Fibroblast of lung (primary cell): ENCODE measurements around the gene STK32A. TPM values are rescaled to one million over a fixed set of nuclear protein-coding genes. Genes with fewer than 3 reads are reported as not detected.
A peak's percentile ranks its signal among the peaks of the same experiment; 100 is the strongest.

Experiments
- DNase-seq, 2 donors: peaks; one replicate each; pipeline versions ENCODE4 v3.0.0 to v3.0.0-alpha.2; 2010; ENCODE audit warnings: low read depth in 2 of 2
- H2AFZ ChIP-seq: 2 replicates; pipeline ENCODE4 v1.5.1; 2012; ENCODE audit warnings: low read length, control low read depth, inconsistent platforms
- H3K27ac ChIP-seq: 2 replicates; pipeline ENCODE4 v1.5.1; 2011; ENCODE audit warnings: low read length, control low read depth; ENCODE audit not compliant: insufficient read depth
- H3K27me3 ChIP-seq: 2 replicates; pipeline ENCODE4 v1.5.1; 2011; ENCODE audit warnings: mild to moderate bottlenecking, low read length; ENCODE audit not compliant: control insufficient read depth, insufficient read depth
- H3K36me3 ChIP-seq: 2 replicates; pipeline ENCODE4 v1.5.1; 2011; ENCODE audit warnings: low read length; ENCODE audit not compliant: control insufficient read depth, insufficient read depth
- H3K4me1 ChIP-seq: 2 replicates; pipeline ENCODE4 v1.5.1; 2011; ENCODE audit warnings: low read length; ENCODE audit not compliant: control insufficient read depth, insufficient read depth; ENCODE audit errors: extremely low read depth
- H3K4me2 ChIP-seq: 2 replicates; pipeline ENCODE4 v1.5.1; 2011; ENCODE audit warnings: low read length, control low read depth; ENCODE audit not compliant: insufficient read depth; ENCODE audit errors: extremely low read depth
- H3K4me3 ChIP-seq, 4 experiments: fragments of 200-600 bp in 1 of 4; sonication (generic) in 1 of 4; replicated peaks in 1 of 4; 2 replicates each; pipeline ENCODE4 v1.5.1; 2011 to 2016; ENCODE audit warnings: low read length in 4 of 4, low read depth in 3 of 4, mild to moderate bottlenecking in 3 of 4, control low read depth in 2 of 4, inconsistent platforms in 1 of 4, mixed read lengths in 1 of 4; ENCODE audit not compliant: insufficient read depth in 1 of 4; ENCODE audit errors: control extremely low read depth in 1 of 4
- H3K79me2 ChIP-seq: 2 replicates; pipeline ENCODE4 v1.5.1; 2012; ENCODE audit warnings: mild to moderate bottlenecking, low read length, inconsistent platforms; ENCODE audit not compliant: control insufficient read depth, insufficient read depth
- H3K9ac ChIP-seq: 2 replicates; pipeline ENCODE4 v1.5.1; 2011; ENCODE audit warnings: mild to moderate bottlenecking, low read length, control low read depth; ENCODE audit not compliant: insufficient read depth
- H3K9me3 ChIP-seq: 2 replicates; pipeline ENCODE4 v1.5.1; 2012; ENCODE audit warnings: low read depth, low read length; ENCODE audit not compliant: control insufficient read depth, insufficient read depth
- H4K20me1 ChIP-seq: 2 replicates; pipeline ENCODE4 v1.5.1; 2011; ENCODE audit warnings: low read length; ENCODE audit not compliant: control insufficient read depth, insufficient read depth; ENCODE audit errors: extremely low read depth
- EZH2 ChIP-seq: IDR thresholded peaks from 2 replicates; pipeline ENCODE4 v1.5.1; 2012; ENCODE audit warnings: low read length, control low read depth, mild to moderate bottlenecking; ENCODE audit errors: missing control alignments
- polyA minus RNA-seq: library from RNA; depleted of rRNA, polyadenylated mRNA; stranded (reverse); fragments of >200 nt; gene quantifications from 2 replicates; pipeline ENCODE4 v1.2.3, GENCODE V29; 2011; ENCODE audit warnings: low replicate concordance
- polyA plus RNA-seq, 2 donors: library from polyadenylated mRNA; depleted of rRNA in 1 of 2; stranded (reverse) in 1 of 2; unstranded in 1 of 2; fragments of >200 nt; gene quantifications; 2 replicates each; pipeline ENCODE4 v1.2.1, GENCODE V29; 2011 to 2012; ENCODE audit warnings: missing spikeins in 1 of 2
- total RNA-seq: library from RNA; depleted of rRNA; stranded (reverse); fragments of >200 nt; gene quantifications from 2 replicates; pipeline ENCODE4 v1.2.1, GENCODE V29; 2014
- TF ChIP-seq, protein P1 (sequence below), 2 donors: IDR thresholded peaks in 1 of 2; conservative IDR thresholded peaks in 1 of 2; 1 replicate in 1 of 2; 2 replicates in 1 of 2; pipeline ENCODE4 v1.5.1; 2011 to 2012; ENCODE audit warnings: low read length in 2 of 2, control low read depth in 1 of 2, inconsistent platforms in 1 of 2, low read depth in 1 of 2, mild to moderate bottlenecking in 1 of 2

STK32A gene
- total RNA-seq (2.5 and 2.8 TPM in 2 replicates), polyA plus RNA-seq (0.16 and 0.30 TPM in 2 replicates), polyA minus RNA-seq (not detected in 2 replicates)
- polyA plus RNA-seq (2012), result 0.14 and 0.23 TPM in 2 replicates

DNA sequence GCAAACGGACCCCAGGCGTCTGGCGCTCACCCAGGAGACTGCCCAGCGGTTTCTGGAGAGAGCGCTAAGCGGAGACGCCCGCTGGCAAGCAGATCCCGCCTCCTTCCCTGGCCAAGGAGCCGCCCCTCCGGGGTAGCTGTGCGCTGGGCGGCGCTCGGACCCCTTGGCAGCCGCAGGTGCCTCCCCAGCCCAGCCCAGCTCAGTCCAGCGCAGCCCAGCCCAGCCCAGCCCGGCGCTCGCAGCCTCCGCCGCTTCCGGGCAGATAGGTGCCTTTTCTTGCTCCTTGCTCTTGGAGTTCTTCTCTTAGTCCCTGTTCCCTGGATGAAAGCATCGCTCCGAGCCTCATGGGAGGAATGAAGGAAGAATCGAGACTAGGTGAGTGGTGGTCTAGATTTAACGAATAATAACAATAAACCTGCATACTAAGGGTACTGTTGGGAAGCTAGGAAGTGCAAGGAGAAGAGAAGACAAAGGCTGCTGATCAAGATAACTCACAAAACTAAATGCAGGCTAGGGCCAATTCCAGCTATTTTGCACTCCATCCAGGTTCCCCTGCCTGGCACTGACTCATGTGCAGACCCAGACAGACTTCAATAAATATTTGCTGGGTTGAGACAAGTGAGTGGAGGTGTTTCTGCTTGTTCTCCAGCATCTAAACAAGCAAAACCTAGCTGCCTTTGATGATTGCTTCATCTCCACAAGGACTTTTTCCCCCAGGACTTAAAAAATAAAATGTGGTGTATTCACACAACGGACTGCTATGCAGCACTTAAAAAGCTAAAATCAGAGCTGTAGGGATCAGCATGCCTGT lies at the start of gene STK32A:
Gene STK32A (plus strand): TSS at position 202 of the 811 bp plus-strand sequence. CDS start 4,609 bp downstream, outside the sequence.
- DNase-seq, result peak; percentile 10 to 53
- no peak within 1 kb of the TSS for H3K9ac ChIP-seq
- no peaks in the 10 kb centered on the region for H3K9me3 ChIP-seq
- peak; percentile 51 for TF ChIP-seq EZH2
- TF ChIP-seq, protein P1, sequence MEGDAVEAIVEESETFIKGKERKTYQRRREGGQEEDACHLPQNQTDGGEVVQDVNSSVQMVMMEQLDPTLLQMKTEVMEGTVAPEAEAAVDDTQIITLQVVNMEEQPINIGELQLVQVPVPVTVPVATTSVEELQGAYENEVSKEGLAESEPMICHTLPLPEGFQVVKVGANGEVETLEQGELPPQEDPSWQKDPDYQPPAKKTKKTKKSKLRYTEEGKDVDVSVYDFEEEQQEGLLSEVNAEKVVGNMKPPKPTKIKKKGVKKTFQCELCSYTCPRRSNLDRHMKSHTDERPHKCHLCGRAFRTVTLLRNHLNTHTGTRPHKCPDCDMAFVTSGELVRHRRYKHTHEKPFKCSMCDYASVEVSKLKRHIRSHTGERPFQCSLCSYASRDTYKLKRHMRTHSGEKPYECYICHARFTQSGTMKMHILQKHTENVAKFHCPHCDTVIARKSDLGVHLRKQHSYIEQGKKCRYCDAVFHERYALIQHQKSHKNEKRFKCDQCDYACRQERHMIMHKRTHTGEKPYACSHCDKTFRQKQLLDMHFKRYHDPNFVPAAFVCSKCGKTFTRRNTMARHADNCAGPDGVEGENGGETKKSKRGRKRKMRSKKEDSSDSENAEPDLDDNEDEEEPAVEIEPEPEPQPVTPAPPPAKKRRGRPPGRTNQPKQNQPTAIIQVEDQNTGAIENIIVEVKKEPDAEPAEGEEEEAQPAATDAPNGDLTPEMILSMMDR (conservative IDR thresholded peaks at IDR 0.05 in 1 of 2, IDR thresholded peaks at IDR 0.05 in 1 of 2; ENCODE audit: low read depth in 1 of 2, low read length in 2 of 2), result no peak
- no peaks in the 10 kb centered on the region for H3K4me1 ChIP-seq
- peak within 1 kb of the TSS; percentile 77 for H3K4me2 ChIP-seq
- H3K36me3 ChIP-seq, result no peaks in the 10 kb centered on the region
- peak within 1 kb of the TSS; percentile 19 for H2AFZ ChIP-seq
- H3K79me2 ChIP-seq, result no peaks in the 10 kb centered on the region
- peak within 1 kb of the TSS; percentile 39 to 67 (median 54) for H3K4me3 ChIP-seq
- H3K27me3 ChIP-seq, result peaks cover 11% of the 10 kb centered on the region
- no peaks in the 10 kb centered on the region for H4K20me1 ChIP-seq
- no peak within 1 kb of the TSS for H3K27ac ChIP-seq

DNA sequence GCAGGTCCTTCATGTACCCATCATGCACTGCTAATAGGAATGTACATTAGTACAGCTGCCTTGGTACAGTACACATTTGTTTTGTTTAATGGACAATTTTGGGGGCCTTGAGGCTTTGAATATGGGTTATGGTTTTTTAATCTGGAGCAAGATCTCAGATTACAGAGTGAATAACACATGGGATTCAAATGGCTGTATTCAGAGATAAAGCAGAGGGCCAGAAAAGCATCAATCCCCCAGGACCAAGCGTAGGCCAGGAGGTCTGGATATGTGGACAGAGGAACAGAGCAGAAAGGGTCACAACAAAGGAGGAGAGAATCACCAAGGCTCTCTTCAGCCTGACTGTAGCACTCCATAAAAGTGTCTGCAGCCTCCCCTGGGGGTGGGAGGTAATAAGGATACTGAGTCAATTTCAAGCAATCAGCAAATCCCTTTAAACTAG lies 47.7 kb upstream of the STK32A start:
- Histone ChIP-seq H3K79me2 (no peaks in the 10 kb centered on the region), H2AFZ (no peak overlapping the region), H3K9me3 (no peaks in the 10 kb centered on the region), H3K36me3 (no peaks in the 10 kb centered on the region), H3K27ac (no peak overlapping the region), H3K4me1 (no peaks in the 10 kb centered on the region), H4K20me1 (no peaks in the 10 kb centered on the region), H3K4me3 (no peak overlapping the region), H3K4me2 (no peak overlapping the region), H3K27me3 (no peaks in the 10 kb centered on the region), H3K9ac (no peak overlapping the region)
- DNase-seq, result no peak
- TF ChIP-seq EZH2, result no peak
- TF ChIP-seq, protein P1 (conservative IDR thresholded peaks at IDR 0.05 in 1 of 2, IDR thresholded peaks at IDR 0.05 in 1 of 2; ENCODE audit: low read depth in 1 of 2, low read length in 2 of 2), result no peak

DNA sequence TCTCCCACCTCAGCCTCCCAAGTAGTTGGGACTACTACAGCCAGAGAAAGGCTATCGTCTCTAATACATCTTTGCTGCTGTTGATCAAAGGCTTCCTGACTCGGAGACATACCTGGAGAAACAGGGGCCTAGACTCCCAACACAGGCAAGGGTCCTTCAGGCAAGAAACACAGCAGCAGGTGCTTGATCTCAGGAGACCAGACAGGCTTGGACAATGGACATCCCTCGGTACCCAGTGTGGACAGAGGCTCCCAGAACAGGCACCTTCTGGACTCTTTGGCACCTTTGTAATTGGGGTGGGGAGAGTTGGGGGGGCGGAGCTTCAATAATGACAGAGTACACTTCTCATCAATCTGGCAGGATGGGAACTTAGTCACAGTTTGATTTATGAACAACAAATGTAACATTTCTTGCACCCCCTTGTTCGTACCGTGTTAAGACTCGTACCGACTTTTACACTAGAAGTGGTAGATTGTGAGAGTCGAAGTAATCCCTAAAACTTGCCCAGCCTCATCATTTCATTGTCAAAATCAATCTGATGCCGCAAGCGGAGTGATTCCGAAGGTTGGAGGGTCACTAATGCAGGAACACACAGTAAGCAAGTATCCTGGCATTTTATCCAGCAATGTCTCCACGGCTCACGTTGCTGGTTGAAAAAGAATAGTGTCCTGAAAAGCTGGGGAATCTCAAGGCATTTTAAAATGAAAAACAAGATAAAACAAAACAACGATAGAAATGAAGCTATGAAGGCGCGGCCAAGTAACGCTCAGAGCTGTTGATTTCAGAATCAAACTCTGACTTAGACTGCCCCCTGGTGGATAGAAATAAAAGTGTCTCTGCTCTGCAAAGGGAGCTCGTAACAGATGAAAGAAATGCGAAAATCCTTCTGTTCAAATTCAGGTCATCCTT lies 46.4 kb upstream of the STK32A start:
- no peak for TF ChIP-seq EZH2
- TF ChIP-seq, protein P1 (conservative IDR thresholded peaks at IDR 0.05 in 1 of 2, IDR thresholded peaks at IDR 0.05 in 1 of 2; ENCODE audit: low read depth in 1 of 2, low read length in 2 of 2), result peak; percentile 78
- peak; percentile 59 to 78 for DNase-seq
- H3K4me2 ChIP-seq, result peak overlapping the region; percentile 59
- no peaks in the 10 kb centered on the region for H3K9me3 ChIP-seq
- H2AFZ ChIP-seq, result peak overlapping the region; percentile 42
- H3K79me2 ChIP-seq, result no peaks in the 10 kb centered on the region
- no peaks in the 10 kb centered on the region for H4K20me1 ChIP-seq
- H3K4me1 ChIP-seq, result no peaks in the 10 kb centered on the region
- no peak overlapping the region for H3K9ac ChIP-seq
- H3K27me3 ChIP-seq, result no peaks in the 10 kb centered on the region
- no peak overlapping the region for H3K4me3 ChIP-seq
- no peaks in the 10 kb centered on the region for H3K36me3 ChIP-seq
- H3K27ac ChIP-seq, result no peak overlapping the region
